ENCODE measurements around the gene KPNA1.

Gene KPNA1

DNA sequence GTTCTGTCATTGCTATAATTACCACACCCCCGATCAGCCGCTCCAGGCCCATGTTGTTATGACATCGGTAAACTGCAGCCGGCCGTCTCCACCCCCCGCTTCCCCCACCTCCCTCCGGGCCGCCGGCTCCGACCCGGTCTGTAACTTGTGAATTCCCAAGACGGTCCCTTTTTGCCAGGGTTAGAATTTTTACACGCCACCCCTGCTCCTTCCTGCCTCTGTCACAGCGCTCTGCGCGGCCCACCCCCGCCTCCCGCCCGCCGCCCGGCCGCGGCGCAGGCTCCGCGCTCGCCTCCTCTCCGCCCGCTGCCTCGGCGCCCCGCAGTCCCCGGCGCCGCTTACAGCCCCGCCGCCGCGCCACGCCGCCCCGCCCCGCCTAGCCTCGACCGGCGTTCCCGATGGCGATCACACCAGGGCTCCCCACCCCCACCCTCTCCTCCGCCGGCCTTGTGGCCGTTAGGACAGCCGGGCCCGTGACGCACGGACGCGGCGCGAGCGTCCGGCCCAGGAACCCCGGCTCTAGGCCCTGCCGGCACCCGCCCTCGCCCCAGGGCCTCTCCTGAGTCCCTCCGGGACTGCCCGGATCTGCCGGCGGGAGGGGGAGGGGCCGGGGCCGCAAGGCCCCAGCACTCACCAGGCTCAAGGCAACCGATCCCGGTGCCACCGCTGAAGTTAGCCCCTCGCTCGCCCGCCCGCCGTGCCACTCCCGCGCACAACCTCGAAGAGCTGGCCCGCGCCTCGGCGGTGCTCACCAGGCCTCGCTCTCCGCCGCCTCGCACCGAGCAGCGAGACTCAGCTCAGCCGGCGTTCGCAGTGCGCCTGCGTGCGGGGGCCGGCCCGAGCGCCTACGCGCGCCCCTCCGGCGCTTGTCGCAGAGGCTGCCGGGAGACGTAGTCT lies at the start of gene KPNA1:
KPNA1 (minus strand) TSS at position 817 of the 897 bp plus-strand sequence. CDS start 18,374 bp downstream, outside the sequence.
- FAIRE-seq, result no peak

- FAIRE-seq, result no peak
These were observed 49.6 kb upstream of the KPNA1 start, which contains the start of the genes DTX3L and PARP9 for GRCh38 chr3:122564155-122564912. DTX3L (plus strand) TSS chr3:122564338; CDS start chr3:122564427, 89 bp downstream. PARP9 (minus strand) TSS chr3:122564300; CDS start chr3:122559620, 4,680 bp downstream.

DNA sequence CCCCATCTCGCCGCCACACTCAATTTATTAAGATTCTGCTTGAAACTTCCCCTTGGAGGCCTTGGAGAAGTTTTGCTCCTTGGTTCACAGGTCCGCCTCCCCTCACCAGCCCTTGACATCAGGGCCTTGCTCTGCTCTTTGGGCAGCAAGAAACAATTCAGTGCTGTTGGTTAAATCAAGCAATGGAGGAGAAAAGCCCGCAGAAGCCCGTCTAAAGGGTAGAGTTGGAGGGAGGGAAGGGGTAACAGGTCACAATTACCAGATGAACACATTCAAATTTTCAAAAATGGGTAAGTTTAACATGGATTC lies 48.9 kb upstream of the KPNA1 start:
- FAIRE-seq, result no peak

GRCh38 chr3:122562923-122563716 lies 48.4 kb upstream of the KPNA1 start:
- FAIRE-seq, result no peak

DNA sequence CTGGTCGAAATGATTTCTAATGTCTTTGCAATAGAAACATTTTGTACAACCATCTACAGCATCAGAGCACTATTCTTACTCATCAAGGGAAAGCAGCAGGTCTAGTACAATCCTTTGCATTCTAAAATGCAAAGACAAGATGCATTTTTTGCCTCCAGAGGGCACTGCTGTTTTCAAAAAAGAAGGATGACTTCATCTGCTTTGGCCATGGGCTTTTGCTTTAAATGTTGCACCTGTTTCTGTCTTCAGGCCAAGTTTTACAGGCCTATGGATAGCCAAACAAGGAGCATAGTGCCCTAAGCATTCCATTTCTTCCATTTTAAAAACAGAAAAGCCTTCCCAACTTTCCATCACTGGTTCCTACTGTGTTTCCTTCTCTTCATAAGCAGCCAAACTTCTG lies 45.9 kb upstream of the KPNA1 start:
- FAIRE-seq, result peak; percentile 67

GRCh38 chr3:122559906-122560305 lies 45.2 kb upstream of the KPNA1 start:
- no peak for FAIRE-seq

- no peak for FAIRE-seq
These were observed 43.9 kb upstream of the KPNA1 start for GRCh38 chr3:122558605-122559004.

DNA sequence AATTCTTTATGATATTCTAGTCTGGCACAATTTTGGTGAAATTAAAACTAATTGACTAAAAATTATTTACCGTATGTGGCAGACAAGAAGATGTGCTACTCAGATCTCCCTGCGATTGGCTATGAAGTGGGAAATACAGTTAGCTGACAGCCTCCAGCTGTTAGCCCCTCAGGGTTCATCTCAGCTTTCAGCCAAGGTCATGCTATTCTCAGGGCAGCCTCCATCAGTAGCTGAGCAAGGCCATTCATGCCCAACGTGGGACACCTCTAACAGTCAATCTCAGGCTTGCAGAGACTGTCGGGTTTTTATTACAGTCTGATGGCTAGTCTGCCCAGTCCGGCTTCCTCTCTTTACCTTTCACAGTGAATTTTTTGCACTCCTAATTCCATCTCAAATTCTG lies 42.6 kb upstream of the KPNA1 start:
- FAIRE-seq, result no peak

GRCh38 chr3:122555275-122556071 lies 40.7 kb upstream of the KPNA1 start:
- no peak for FAIRE-seq

DNA sequence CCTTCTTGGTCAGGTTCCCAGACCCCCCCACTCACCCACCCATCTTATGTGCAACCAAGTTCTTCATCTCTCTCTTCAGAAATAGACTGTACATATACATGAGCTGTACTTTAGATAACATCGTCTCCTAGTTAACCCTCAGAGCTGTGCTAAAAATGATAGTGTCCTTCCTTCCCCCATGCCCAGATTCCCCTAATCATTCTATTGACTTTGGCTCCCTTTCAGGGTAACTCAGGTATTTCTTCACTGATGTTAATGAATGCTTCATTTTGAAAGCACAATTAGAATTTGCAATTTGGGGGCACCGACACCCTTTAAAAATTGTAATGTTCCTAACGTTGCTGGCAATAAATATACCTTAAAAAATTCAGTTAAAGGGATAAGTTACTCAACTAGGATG lies 38.4 kb upstream of the KPNA1 start:
- no peak for FAIRE-seq

GRCh38 chr3:122548619-122549018 lies 33.9 kb upstream of the KPNA1 start:
- no peak for FAIRE-seq

GRCh38 chr3:122548076-122548475 lies 33.3 kb upstream of the KPNA1 start:
- no peak for FAIRE-seq

DNA sequence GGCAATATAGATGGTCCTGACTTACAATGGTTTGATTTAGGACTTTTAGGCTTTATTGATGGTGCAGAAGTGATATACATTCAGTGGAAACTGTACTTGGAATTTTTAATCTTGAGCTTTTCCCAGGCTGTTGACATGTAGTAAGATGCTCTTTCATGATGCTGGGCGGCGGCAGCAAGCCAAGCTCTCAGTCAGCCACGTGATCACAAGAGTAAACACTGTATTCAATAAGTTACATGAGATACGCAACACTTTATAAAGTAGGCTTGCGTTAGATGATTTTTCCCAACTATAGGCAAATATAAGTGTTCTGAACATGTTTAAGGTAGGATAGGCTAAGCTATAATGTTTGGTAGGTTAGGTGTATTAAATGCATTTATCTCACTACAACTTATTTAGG lies 31.4 kb upstream of the KPNA1 start:
- no peak for FAIRE-seq

DNA sequence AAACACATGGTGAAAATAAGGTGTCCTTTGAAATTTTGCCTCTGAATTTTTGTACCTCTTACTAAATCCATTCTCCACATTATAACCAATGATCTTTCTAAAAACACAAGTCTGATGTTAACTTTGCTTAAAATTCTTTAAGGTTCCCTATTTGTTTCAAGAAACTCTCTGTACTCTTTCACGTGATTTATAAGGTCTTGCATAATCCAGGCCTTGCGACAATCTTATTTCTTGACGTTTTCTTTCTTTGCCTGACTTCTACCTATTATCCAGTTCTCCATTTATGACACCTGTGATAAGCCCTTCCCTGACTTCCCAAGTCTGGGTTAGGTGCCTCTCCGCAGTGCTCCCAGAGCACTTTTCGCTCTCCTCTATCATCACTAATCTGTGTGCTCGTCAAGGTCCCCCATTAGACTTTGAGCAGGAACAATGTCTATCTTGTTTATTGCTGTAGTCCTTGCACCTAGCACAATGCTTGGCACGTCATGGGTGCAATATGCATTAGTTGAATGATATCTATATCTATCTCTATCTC lies 24.3 kb upstream of the KPNA1 start:
- no peak for FAIRE-seq

- no peak for FAIRE-seq
These were observed 21.9 kb upstream of the KPNA1 start for GRCh38 chr3:122536632-122537001.

- FAIRE-seq, result no peak
These were observed 21.4 kb upstream of the KPNA1 start for GRCh38 chr3:122535964-122536631.

GRCh38 chr3:122533931-122534334 lies 19.2 kb upstream of the KPNA1 start:
- FAIRE-seq, result no peak

DNA sequence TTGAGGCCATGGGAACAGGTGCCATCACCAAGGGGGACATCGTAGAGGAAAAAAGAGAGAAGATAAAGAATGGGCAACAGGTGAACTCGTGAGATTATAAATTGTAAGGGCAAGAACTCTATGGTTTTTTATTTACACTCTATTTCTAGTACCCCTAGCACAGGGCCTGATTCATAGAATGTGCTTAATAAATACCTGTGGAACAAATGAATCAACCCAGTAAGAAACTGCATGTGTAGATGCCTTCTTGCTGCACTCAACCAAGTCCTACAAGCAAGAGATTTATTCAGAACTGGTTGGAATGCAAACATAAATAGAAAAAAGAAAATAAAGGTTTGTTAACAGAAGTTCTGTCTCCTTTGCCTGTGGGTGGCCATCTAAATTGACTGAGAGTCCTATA lies 18.7 kb upstream of the KPNA1 start:
- FAIRE-seq, result no peak

DNA sequence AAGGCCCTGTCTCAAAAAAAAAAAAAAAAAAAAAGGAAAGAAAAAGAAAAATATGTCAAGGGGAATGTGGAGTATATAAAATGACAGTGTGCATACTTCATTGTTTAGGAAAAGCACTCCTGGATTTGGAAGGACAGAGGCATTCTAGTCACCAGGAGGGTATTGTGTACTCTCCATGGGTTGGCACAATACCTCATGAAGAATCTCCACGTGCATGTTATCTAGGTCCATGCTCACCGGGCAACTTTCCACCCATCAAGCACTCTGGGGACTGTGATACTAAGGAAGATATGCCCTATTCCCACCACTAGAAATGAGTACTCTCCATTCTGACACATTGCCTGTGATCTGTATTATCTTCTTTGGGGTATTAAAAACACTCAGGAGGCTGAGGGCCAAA lies 15.4 kb upstream of the KPNA1 start:
- no peak for FAIRE-seq

GRCh38 chr3:122523317-122523716 lies 8.6 kb upstream of the KPNA1 start:
- FAIRE-seq, result no peak

DNA sequence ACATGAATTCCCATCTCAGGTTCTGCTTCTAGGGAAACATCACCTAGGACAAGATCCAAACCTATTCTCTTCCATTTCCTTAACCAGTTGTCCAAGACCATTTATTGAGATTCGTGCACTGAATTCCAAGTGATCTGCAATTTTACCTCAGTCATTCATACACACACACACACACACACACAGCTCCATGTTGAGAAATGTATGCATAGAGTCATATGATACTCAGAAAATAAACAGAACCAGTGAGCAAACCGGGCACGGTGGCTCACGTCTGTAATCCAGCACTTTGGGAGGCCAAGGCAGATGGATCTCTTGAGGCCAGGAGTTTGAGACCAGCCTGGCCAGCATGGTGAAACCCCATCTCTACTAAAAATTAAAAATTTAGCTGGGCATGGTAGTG lies 6.1 kb upstream of the KPNA1 start:
- no peak for FAIRE-seq

DNA sequence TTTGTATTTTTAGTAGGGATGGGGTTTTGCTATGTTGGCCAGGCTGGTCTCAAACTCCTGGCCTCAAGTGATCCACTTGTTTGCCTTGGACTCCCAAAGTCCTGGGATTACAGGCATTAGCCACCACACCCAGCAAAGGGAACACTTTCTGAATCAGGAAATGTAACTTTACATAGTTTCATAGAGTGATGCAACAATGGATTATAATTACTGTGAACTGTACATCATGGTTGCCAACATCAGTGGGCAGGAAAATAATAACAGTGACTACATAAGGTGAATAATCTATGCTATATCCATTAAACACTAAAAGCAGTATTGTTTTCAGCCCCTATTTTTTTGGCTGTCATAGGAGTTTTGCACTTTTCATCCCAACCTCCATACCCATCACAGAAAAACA lies 5.0 kb upstream of the KPNA1 start:
- no peak for FAIRE-seq

Measured in A204.1 (cell line).